NCI-H748 (cell line): ENCODE measurements around the gene HDGF.

Experiments
- DNase-seq: peaks from one replicate; lab custom pipeline; 2025; ENCODE audit not compliant: unreplicated experiment; lab: John Stamatoyannopoulos, UW

Gene HDGF

GRCh38 chr1:156700736-156701531 lies 50.5 kb downstream of the HDGF start:
- no peak for DNase-seq

- DNase-seq: no peak
Observed at GRCh38 chr1:156698995-156699394, 52.5 kb downstream of the HDGF start.

- DNase-seq: peak; percentile 9
Observed at GRCh38 chr1:156697481-156697880, 54.0 kb downstream of the HDGF start.

GRCh38 chr1:156696755-156697154 lies 54.7 kb downstream of the HDGF start:
- no peak for DNase-seq

- no peak for DNase-seq
Observed at GRCh38 chr1:156694690-156694962, 56.8 kb downstream of the HDGF start.

- DNase-seq: no peak
Observed at GRCh38 chr1:156693848-156694689, 57.4 kb downstream of the HDGF start.

- DNase-seq: peak; percentile 81
Observed at GRCh38 chr1:156692925-156693847, 58.3 kb downstream of the HDGF start.

GRCh38 chr1:156692441-156692924 lies 59.0 kb downstream of the HDGF start:
- no peak for DNase-seq
